ENCODE measurements around the gene LYSMD3.

LYSMD3 gene

DNA sequence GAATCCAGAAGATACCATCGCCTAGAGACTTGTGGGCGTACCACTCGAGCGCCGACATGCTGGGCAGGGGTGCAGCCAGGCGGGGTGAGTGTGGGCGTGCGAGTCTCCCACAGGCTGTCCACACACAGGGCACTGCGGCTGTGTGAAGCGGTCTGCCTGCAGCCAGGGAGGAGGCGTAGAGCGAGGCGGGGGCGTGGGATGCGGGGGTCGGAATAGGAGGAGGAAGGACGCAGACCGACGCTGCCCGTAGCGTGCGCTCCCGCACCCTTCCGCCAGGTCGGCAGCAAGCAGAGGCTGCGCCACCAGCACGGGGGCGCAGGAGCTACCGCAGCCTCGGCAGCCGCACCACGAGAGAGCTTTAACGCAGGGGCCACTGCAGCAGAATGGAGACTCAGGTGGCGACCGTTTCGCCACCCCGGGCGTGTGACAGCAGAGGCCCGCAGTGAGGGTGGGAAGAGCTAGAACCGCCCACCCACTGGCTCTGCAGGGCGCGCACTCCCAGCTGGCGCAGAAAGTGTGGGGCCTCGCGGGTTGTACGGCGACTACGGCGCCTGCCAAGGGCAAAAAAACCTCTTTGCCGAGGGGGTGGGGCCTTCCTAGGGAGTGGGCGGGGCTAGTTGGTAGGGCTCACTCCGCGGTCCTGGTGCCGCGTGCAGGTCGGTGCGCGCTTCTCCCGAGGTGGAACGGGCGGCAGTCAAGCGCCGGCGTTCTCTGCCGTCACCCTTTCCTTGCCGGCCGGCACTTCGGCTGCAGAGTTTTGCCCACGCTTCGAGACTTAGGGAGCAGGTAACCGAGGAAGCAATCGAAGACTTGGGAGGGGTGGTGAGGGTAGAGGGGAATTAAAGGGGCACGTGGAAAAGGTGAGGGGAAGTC, 54.9 kb downstream of the LYSMD3 start, which contains the start of the genes MBLAC2 and POLR3G:
Gene MBLAC2, minus strand, starts transcription at position 537 of the 873 bp plus-strand sequence. Its CDS starts 479 bp downstream, at position 58.
Gene POLR3G, plus strand, starts transcription at position 630 of the 873 bp plus-strand sequence. CDS start 10,704 bp downstream, outside the sequence.
- H3K9me3 ChIP-seq (ENCODE audit: control insufficient read depth in 1 of 2, low read length in 2 of 2): no peaks in the 10 kb centered on the region
- H3K27ac ChIP-seq (ENCODE audit: low read depth, low read length): peak within 1 kb of the TSS; percentile 48
- H3K36me3 ChIP-seq (ENCODE audit: control insufficient read depth in 1 of 2, insufficient read depth in 2 of 2, low read length in 2 of 2): no peaks in the 10 kb centered on the region
- H3K9ac ChIP-seq (ENCODE audit: low read depth in 1 of 2, low read length in 2 of 2): peak within 1 kb of the TSS; percentile 71 to 83
- H3K27me3 ChIP-seq (ENCODE audit: control insufficient read depth in 1 of 2, insufficient read depth in 2 of 2, low read length in 2 of 2): no peaks in the 10 kb centered on the region
- peaks cover 6 to 18% of the 10 kb centered on the region in 2 donors for H3K4me1 ChIP-seq (ENCODE audit: control insufficient read depth in 1 of 2, insufficient read depth in 2 of 2, low read length in 2 of 2)
- H3K4me3 ChIP-seq (ENCODE audit: low read depth in 1 of 2, low read length in 2 of 2): peak within 1 kb of the TSS; percentile 97 to 100

DNA sequence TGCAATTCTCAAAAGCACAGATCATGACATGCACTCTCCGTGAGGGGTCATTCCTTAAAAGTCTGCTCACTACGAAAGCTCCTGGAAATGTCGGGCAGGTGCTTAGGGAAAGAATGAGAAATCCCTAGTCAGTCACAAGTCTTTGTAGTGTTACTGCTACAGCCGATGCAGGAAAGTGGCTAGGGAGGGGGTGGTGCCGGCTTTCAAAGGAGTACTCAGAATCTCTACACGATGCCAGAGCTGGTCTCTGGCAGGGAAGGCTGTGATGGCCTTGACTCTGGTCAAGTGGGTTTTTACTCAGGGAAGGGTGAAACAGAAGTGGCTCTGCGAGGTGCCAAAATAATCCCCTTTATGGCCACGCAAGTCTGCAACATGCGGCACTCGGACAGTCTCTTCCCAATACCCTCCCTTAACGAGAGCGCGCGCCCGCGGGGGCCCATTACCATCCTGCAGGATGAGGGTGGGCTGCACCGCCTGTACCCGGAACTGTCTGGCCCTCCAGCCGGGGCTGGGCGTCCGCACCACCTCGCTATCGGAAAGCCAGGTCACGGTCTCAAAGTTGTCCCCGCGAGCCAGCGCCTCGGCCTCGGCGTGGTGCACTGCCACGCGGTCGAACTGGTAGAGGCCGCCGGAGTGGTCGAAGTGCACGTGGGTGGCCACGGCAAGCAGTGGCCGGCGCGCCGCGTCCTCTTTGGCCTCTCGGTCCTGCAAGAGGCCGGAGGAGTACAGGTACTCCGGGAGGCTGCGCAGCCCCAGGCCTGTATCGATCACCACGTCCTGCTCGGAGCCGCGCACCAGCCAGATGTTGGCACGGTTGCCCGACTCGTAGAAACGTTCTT, 55.8 kb downstream of the LYSMD3 start:
- H3K4me1 ChIP-seq (ENCODE audit: control insufficient read depth in 1 of 2, insufficient read depth in 2 of 2, low read length in 2 of 2): peaks cover 6 to 18% of the 10 kb centered on the region in 2 donors
- peak overlapping the region; percentile 97 to 100 for H3K4me3 ChIP-seq (ENCODE audit: low read depth in 1 of 2, low read length in 2 of 2)
- H3K27ac ChIP-seq (ENCODE audit: low read depth, low read length): no peak overlapping the region
- H3K36me3 ChIP-seq (ENCODE audit: control insufficient read depth in 1 of 2, insufficient read depth in 2 of 2, low read length in 2 of 2): no peaks in the 10 kb centered on the region
- H3K9me3 ChIP-seq (ENCODE audit: control insufficient read depth in 1 of 2, low read length in 2 of 2): no peaks in the 10 kb centered on the region
- no peaks in the 10 kb centered on the region for H3K27me3 ChIP-seq (ENCODE audit: control insufficient read depth in 1 of 2, insufficient read depth in 2 of 2, low read length in 2 of 2)
- H3K9ac ChIP-seq (ENCODE audit: low read depth in 1 of 2, low read length in 2 of 2): peak overlapping the region; percentile 71 to 83

DNA sequence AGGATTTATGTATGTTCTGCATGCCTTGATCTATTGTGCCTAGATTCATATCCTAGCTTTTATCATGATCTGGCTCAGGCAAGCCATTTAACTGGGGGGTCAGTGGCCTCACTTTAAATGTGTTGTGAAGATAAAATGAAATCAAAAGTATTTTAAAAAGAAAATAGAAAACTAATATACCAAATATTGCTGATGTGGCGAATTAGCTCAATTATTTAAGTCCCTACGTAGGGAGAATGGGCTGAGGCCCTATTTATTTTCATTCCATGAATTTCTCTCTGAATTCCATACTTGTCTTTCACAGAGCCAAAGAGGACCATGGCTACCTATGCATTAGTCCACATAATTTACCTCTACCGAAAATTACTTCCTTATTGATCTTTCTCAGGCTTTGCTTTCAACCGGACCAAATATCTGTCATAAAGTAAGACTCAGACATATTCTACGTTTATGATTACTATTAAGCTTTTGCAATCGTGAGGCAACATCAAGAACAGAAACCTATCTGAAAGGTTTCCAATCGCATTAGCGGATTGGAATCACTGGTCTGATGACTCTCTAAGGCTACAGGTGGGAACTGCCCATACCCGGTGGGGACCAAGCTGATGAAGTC, 56.5 kb downstream of the LYSMD3 start:
- Histone ChIP-seq H3K36me3 (ENCODE audit: control insufficient read depth in 1 of 2, insufficient read depth in 2 of 2, low read length in 2 of 2) (no peaks in the 10 kb centered on the region), H3K9ac (ENCODE audit: low read depth in 1 of 2, low read length in 2 of 2) (peak overlapping the region; percentile 71 to 83), H3K4me1 (ENCODE audit: control insufficient read depth in 1 of 2, insufficient read depth in 2 of 2, low read length in 2 of 2) (peaks cover 6 to 18% of the 10 kb centered on the region in 2 donors), H3K9me3 (ENCODE audit: control insufficient read depth in 1 of 2, low read length in 2 of 2) (no peaks in the 10 kb centered on the region), H3K4me3 (ENCODE audit: low read depth in 1 of 2, low read length in 2 of 2) (peak overlapping the region; percentile 97 to 100), H3K27ac (ENCODE audit: low read depth, low read length) (no peak overlapping the region), H3K27me3 (ENCODE audit: control insufficient read depth in 1 of 2, insufficient read depth in 2 of 2, low read length in 2 of 2) (no peaks in the 10 kb centered on the region)
